ENCODE data around the gene IRGQ. TPM values are rescaled to one million over a fixed set of nuclear protein-coding genes. Genes with fewer than 3 reads are reported as not detected.

The IRGQ gene
- total RNA-seq (2013) = 8.4 TPM
- polyA plus RNA-seq (10 to 100 TPM in 1 of 3 donors, 1 to 10 TPM in 2; 1.8 to 49.6 (median 2.9) TPM), polyA minus RNA-seq (18.0 and 18.1 TPM in 2 replicates), total RNA-seq (128 to 257 (median 158) reads per million in 11 experiments)

GRCh38 chr19:43595999-43596841 lies at the start of gene IRGQ, which contains the start of gene ZNF576:
Gene IRGQ, minus strand, starts transcription at chr19:43596134. Its CDS starts 796 bp downstream, at chr19:43595338.
Gene ZNF576, plus strand, starts transcription at chr19:43596595. Its CDS starts 514 bp downstream, at chr19:43597109.
- H3K79me2 ChIP-seq (ENCODE audit: insufficient read depth, low read length) = peaks cover 35% of the 10 kb centered on the region

More at GRCh38 chr19:43595999-43596841, at the start of gene IRGQ, which contains the start of gene ZNF576:
- peak within 1 kb of the TSS; percentile 98 to 100 (median 99) for H3K27ac Mint-ChIP-seq
- under 1% methylated on average over 56 of the region's 60 CpGs for WGBS (ENCODE audit: insufficient coverage)
- Histone ChIP-seq H3K4me3 (replicated peaks in 1 of 3; ENCODE audit: low read depth in 2 of 3, low read length in 3 of 3) (peak within 1 kb of the TSS; percentile 71 to 91 (median 73)), H3K4me2 (replicated peaks; ENCODE audit: extremely low read depth, low read length, poor library complexity, severe bottlenecking) (peak within 1 kb of the TSS; percentile 92), H3K4me1 (ENCODE audit: control insufficient read depth in 1 of 2, insufficient read depth in 2 of 2, low read length in 2 of 2) (peaks cover 31 to 35% of the 10 kb centered on the region in 2 donors), H3K27me3 (ENCODE audit: control insufficient read depth in 2 of 2, insufficient read depth in 2 of 2, low read length in 2 of 2) (no peaks in the 10 kb centered on the region), H3K27ac (ENCODE audit: low read depth in 1 of 2, low read length in 2 of 2) (peak within 1 kb of the TSS; percentile 93 to 99), H2AFZ (ENCODE audit: insufficient read depth, low read depth, low read length, poor library complexity, severe bottlenecking) (peak within 1 kb of the TSS; percentile 87), H3K36me3 (replicated peaks in 1 of 2; ENCODE audit: control insufficient read depth in 1 of 2, insufficient read depth in 2 of 2, low read length in 2 of 2) (peaks cover 33 to 60% of the 10 kb centered on the region in 2 donors), H4K20me1 (ENCODE audit: insufficient read depth, low read length) (peaks cover 13% of the 10 kb centered on the region), H3K9me3 (replicated peaks in 1 of 2; ENCODE audit: control insufficient read depth in 1 of 2, insufficient read depth in 1 of 2, low read length in 2 of 2) (no peaks in the 10 kb centered on the region), H3K9ac (ENCODE audit: insufficient read depth, low read length, poor library complexity, severe bottlenecking) (peak within 1 kb of the TSS; percentile 94)
- intact Hi-C loops (cut with micrococcal nuclease) = loop anchor here (1.0 to 10.0 kb wide), 6 partner anchors 21 to 69 kb away; partner anchors contain the start of genes PINLYP (in 2 of the 2), XRCC1 (in 2 of the 2), ZNF575 (in 2 of the 2) and ETHE1 (in 1 of the 2)
- peak within 1 kb of the TSS; percentile 98 for H3K4me3 Mint-ChIP-seq
- H3K9me3 Mint-ChIP-seq = no peaks in the 10 kb centered on the region
- peak; percentile 100 for DNase-seq
- TF ChIP-seq CTCF (IDR thresholded peaks at IDR 0.05) = no peak
- H3K4me1 Mint-ChIP-seq = peaks cover 27% of the 10 kb centered on the region
- H3K27me3 Mint-ChIP-seq (ENCODE audit: low read depth in 3 of 3) = no peaks in the 10 kb centered on the region
- peaks cover 36 to 47% of the 10 kb centered on the region in 2 donors for H3K36me3 Mint-ChIP-seq

Data from CD14-positive monocyte (primary cell).